ENCODE data around the gene TMEM270.
"Not testable (repeated sequence)": the region's sequence is repeated elsewhere in the genome, so short reads cannot be mapped to it uniquely, and the experiment has no call there.

TMEM270 gene

GRCh38 chr7:73817121-73817520 lies 43.8 kb upstream of the TMEM270 start:
- H3K79me1 ChIP-seq (replicated peaks; ENCODE audit: low read length, poor library complexity, severe bottlenecking), result no peaks in the 10 kb centered on the region
- H2AFZ ChIP-seq (ENCODE audit: low read depth, low read length), result no peak overlapping the region
- no peak overlapping the region for H4K91ac ChIP-seq (ENCODE audit: low read length)
- DNase-seq, result no peak
- no peak overlapping the region for H3K18ac ChIP-seq (ENCODE audit: low read depth in 1 of 2, low read length in 2 of 2)
- no peak overlapping the region for H3K27ac ChIP-seq (ENCODE audit: low read length, poor library complexity, severe bottlenecking)
- H3K4ac ChIP-seq (ENCODE audit: low read depth in 1 of 2, low read length in 2 of 2), result no peak overlapping the region
- H4K8ac ChIP-seq (ENCODE audit: low read length), result no peak overlapping the region
- no peak overlapping the region for H2BK120ac ChIP-seq (ENCODE audit: low read depth, low read length)
- H3K4me2 ChIP-seq (ENCODE audit: low read length, poor library complexity, severe bottlenecking), result no peak overlapping the region
- no peak overlapping the region for H3K23ac ChIP-seq (ENCODE audit: low read length in 2 of 2)
- no peak overlapping the region for H2BK12ac ChIP-seq (ENCODE audit: low read length in 2 of 2)
- no peaks in the 10 kb centered on the region for H3K36me3 ChIP-seq (ENCODE audit: control insufficient read depth in 1 of 2, insufficient read depth in 2 of 2, low read depth in 1 of 2, low read length in 2 of 2)
- no peaks in the 10 kb centered on the region for H3K27me3 ChIP-seq (ENCODE audit: control insufficient read depth in 1 of 2, insufficient read depth in 1 of 2, low read length in 2 of 2)
- H3K14ac ChIP-seq (ENCODE audit: low read length in 2 of 2), result no peak overlapping the region
- no peak overlapping the region for H2BK15ac ChIP-seq (ENCODE audit: low read depth, poor library complexity, severe bottlenecking)
- no peaks in the 10 kb centered on the region for H3K9me3 ChIP-seq (ENCODE audit: control insufficient read depth, low read length)
- no peak overlapping the region for H3K4me3 ChIP-seq (ENCODE audit: insufficient read depth in 1 of 2, low read depth in 1 of 2, low read length in 2 of 2)
- WGBS, result 96% methylated on average over 6 of the region's 6 CpGs
- H2BK5ac ChIP-seq (ENCODE audit: low read depth, low read length, poor library complexity, severe bottlenecking), result no peak overlapping the region
- peaks cover under 1% of the 10 kb centered on the region for H3K4me1 ChIP-seq (ENCODE audit: control insufficient read depth, insufficient read depth, low read depth, low read length)
- H2AK5ac ChIP-seq (ENCODE audit: low read length, severe bottlenecking), result no peak overlapping the region
- H3K9ac ChIP-seq (ENCODE audit: low read length), result no peak overlapping the region

DNA sequence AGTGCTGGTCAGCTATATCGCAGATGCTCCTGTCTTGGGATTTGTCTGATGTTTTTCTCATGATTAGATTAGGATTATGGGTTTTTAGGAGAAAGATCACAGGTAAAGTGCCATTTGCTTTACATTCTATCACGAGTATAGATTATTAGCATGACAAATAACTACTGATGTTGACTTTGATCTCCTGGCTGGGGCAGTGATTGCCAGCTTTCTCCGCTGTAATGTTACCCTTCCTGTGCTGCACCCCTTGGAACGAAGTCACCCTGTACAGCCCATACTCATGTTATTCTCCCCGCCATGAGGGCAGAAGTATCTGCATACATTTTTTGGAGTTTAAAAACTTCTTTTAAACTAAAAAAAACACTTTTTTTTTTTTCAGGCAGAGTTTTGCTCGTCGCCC lies 40.9 kb upstream of the TMEM270 start:
- H3K79me1 ChIP-seq (replicated peaks; ENCODE audit: low read length, poor library complexity, severe bottlenecking), result no peaks in the 10 kb centered on the region
- no peak overlapping the region for H3K27ac ChIP-seq (ENCODE audit: low read length, poor library complexity, severe bottlenecking)
- H4K8ac ChIP-seq (ENCODE audit: low read length), result no peak overlapping the region
- no peak overlapping the region for H3K9ac ChIP-seq (ENCODE audit: low read length)
- no peak overlapping the region for H3K4me2 ChIP-seq (ENCODE audit: low read length, poor library complexity, severe bottlenecking)
- peaks cover 10% of the 10 kb centered on the region for H3K4me1 ChIP-seq (ENCODE audit: control insufficient read depth, insufficient read depth, low read depth, low read length)
- no peak overlapping the region for H3K4ac ChIP-seq (ENCODE audit: low read depth in 1 of 2, low read length in 2 of 2)
- no peak overlapping the region for H2AK5ac ChIP-seq (ENCODE audit: low read length, severe bottlenecking)
- DNase-seq, result no peak
- H2BK5ac ChIP-seq (ENCODE audit: low read depth, low read length, poor library complexity, severe bottlenecking), result no peak overlapping the region
- no peak overlapping the region for H2BK120ac ChIP-seq (ENCODE audit: low read depth, low read length)
- H3K9me3 ChIP-seq (ENCODE audit: control insufficient read depth, low read length), result no peaks in the 10 kb centered on the region
- H2BK12ac ChIP-seq (ENCODE audit: low read length in 2 of 2), result no peak overlapping the region
- H3K18ac ChIP-seq (ENCODE audit: low read depth in 1 of 2, low read length in 2 of 2), result no peak overlapping the region
- no peak overlapping the region for H3K14ac ChIP-seq (ENCODE audit: low read length in 2 of 2)
- no peaks in the 10 kb centered on the region for H3K27me3 ChIP-seq (ENCODE audit: control insufficient read depth in 1 of 2, insufficient read depth in 1 of 2, low read length in 2 of 2)
- H2AFZ ChIP-seq (ENCODE audit: low read depth, low read length), result no peak overlapping the region
- H3K36me3 ChIP-seq (ENCODE audit: control insufficient read depth in 1 of 2, insufficient read depth in 2 of 2, low read depth in 1 of 2, low read length in 2 of 2), result no peaks in the 10 kb centered on the region
- 88% methylated on average over 7 of the region's 7 CpGs for WGBS
- H3K4me3 ChIP-seq (ENCODE audit: insufficient read depth in 1 of 2, low read depth in 1 of 2, low read length in 2 of 2), result no peak overlapping the region
- H4K91ac ChIP-seq (ENCODE audit: low read length), result no peak overlapping the region
- H2BK15ac ChIP-seq (ENCODE audit: low read depth, poor library complexity, severe bottlenecking), result no peak overlapping the region
- H3K23ac ChIP-seq (ENCODE audit: low read length in 2 of 2), result no peak overlapping the region

GRCh38 chr7:73821597-73822285 lies 39.2 kb upstream of the TMEM270 start:
- not testable (repeated sequence) for H2BK5ac ChIP-seq (ENCODE audit: low read depth, low read length, poor library complexity, severe bottlenecking); H2BK15ac ChIP-seq (ENCODE audit: low read depth, poor library complexity, severe bottlenecking); DNase-seq; H3K27me3 ChIP-seq (ENCODE audit: control insufficient read depth in 1 of 2, insufficient read depth in 1 of 2, low read length in 2 of 2); H3K4me2 ChIP-seq (ENCODE audit: low read length, poor library complexity, severe bottlenecking); H3K14ac ChIP-seq (ENCODE audit: low read length in 2 of 2); H3K9me3 ChIP-seq (ENCODE audit: control insufficient read depth, low read length); H4K8ac ChIP-seq (ENCODE audit: low read length); H3K4me3 ChIP-seq (ENCODE audit: insufficient read depth in 1 of 2, low read depth in 1 of 2, low read length in 2 of 2); H3K18ac ChIP-seq (ENCODE audit: low read depth in 1 of 2, low read length in 2 of 2); H3K79me1 ChIP-seq (replicated peaks; ENCODE audit: low read length, poor library complexity, severe bottlenecking); H3K36me3 ChIP-seq (ENCODE audit: control insufficient read depth in 1 of 2, insufficient read depth in 2 of 2, low read depth in 1 of 2, low read length in 2 of 2); H4K91ac ChIP-seq (ENCODE audit: low read length); H2AFZ ChIP-seq (ENCODE audit: low read depth, low read length); H3K27ac ChIP-seq (ENCODE audit: low read length, poor library complexity, severe bottlenecking); H2BK120ac ChIP-seq (ENCODE audit: low read depth, low read length); H3K4ac ChIP-seq (ENCODE audit: low read depth in 1 of 2, low read length in 2 of 2); H3K23ac ChIP-seq (ENCODE audit: low read length in 2 of 2)
- Histone ChIP-seq H2BK12ac (ENCODE audit: low read length in 2 of 2) (peak overlapping the region in 1 of 2 experiments; percentile 61), H3K4me1 (ENCODE audit: control insufficient read depth, insufficient read depth, low read depth, low read length) (peaks cover 10% of the 10 kb centered on the region), H2AK5ac (ENCODE audit: low read length, severe bottlenecking) (peak overlapping the region; percentile 88), H3K9ac (ENCODE audit: low read length) (peak overlapping the region; percentile 64)
- 98% methylated on average over 10 of the region's 14 CpGs for WGBS

- H2BK12ac ChIP-seq (ENCODE audit: low read length in 2 of 2), result peak overlapping the region; percentile 18 to 87
- no peaks in the 10 kb centered on the region for H3K36me3 ChIP-seq (ENCODE audit: control insufficient read depth in 1 of 2, insufficient read depth in 2 of 2, low read depth in 1 of 2, low read length in 2 of 2)
- peak overlapping the region; percentile 21 for H2BK5ac ChIP-seq (ENCODE audit: low read depth, low read length, poor library complexity, severe bottlenecking)
- H3K79me1 ChIP-seq (replicated peaks; ENCODE audit: low read length, poor library complexity, severe bottlenecking), result no peaks in the 10 kb centered on the region
- peak overlapping the region; percentile 27 for H2BK120ac ChIP-seq (ENCODE audit: low read depth, low read length)
- peak overlapping the region; percentile 9 for H2AK5ac ChIP-seq (ENCODE audit: low read length, severe bottlenecking)
- H3K23ac ChIP-seq (ENCODE audit: low read length in 2 of 2), result no peak overlapping the region
- H3K4me3 ChIP-seq (ENCODE audit: insufficient read depth in 1 of 2, low read depth in 1 of 2, low read length in 2 of 2), result peak overlapping the region in 1 of 2 experiments; percentile 14
- 6% methylated on average over 15 of the region's 15 CpGs for WGBS
- peak; percentile 98 for DNase-seq
- peak overlapping the region; percentile 75 for H3K9ac ChIP-seq (ENCODE audit: low read length)
- H3K4ac ChIP-seq (ENCODE audit: low read depth in 1 of 2, low read length in 2 of 2), result peak overlapping the region in 1 of 2 experiments; percentile 40
- H3K27me3 ChIP-seq (ENCODE audit: control insufficient read depth in 1 of 2, insufficient read depth in 1 of 2, low read length in 2 of 2), result no peaks in the 10 kb centered on the region
- no peaks in the 10 kb centered on the region for H3K9me3 ChIP-seq (ENCODE audit: control insufficient read depth, low read length)
- H4K91ac ChIP-seq (ENCODE audit: low read length), result peak overlapping the region; percentile 66
- H3K4me2 ChIP-seq (ENCODE audit: low read length, poor library complexity, severe bottlenecking), result peak overlapping the region; percentile 46
- peak overlapping the region; percentile 34 for H3K27ac ChIP-seq (ENCODE audit: low read length, poor library complexity, severe bottlenecking)
- H2BK15ac ChIP-seq (ENCODE audit: low read depth, poor library complexity, severe bottlenecking), result peak overlapping the region; percentile 87
- peak overlapping the region; percentile 32 for H4K8ac ChIP-seq (ENCODE audit: low read length)
- peaks cover 12% of the 10 kb centered on the region for H3K4me1 ChIP-seq (ENCODE audit: control insufficient read depth, insufficient read depth, low read depth, low read length)
- peak overlapping the region; percentile 55 to 58 for H3K18ac ChIP-seq (ENCODE audit: low read depth in 1 of 2, low read length in 2 of 2)
- no peak overlapping the region for H3K14ac ChIP-seq (ENCODE audit: low read length in 2 of 2)
- no peak overlapping the region for H2AFZ ChIP-seq (ENCODE audit: low read depth, low read length)
These were observed 38.4 kb upstream of the TMEM270 start for GRCh38 chr7:73822319-73823173.

All from mesenchymal stem cell (in vitro differentiated cells and primary cell).